Panc1 (cell line): ENCODE measurements around the gene SENP1. TPM values are rescaled to one million over a fixed set of nuclear protein-coding genes. Genes with fewer than 3 reads are reported as not detected.

Experiments
- ATAC-seq: fragments of 200-7000 bp; cut with Tn5 transposase; 2 replicates; pipeline ENCODE4 v1.9.1; 2020; ENCODE audit warnings: mild to moderate bottlenecking, moderate library complexity
- BruUV-seq: library from RNA; stranded (reverse); fragments of 400-500 nt; replicated peaks from 2 replicates; lab custom pipeline; 2021; lab: Mats Ljungman, UMichigan
- CTCF ChIA-PET: fragments of 300-600 bp; sonication (Branson Sonifier 250); formaldehyde crosslinking; loops from one replicate; lab custom pipeline; 2022; ENCODE audit warnings: antibody characterized with exemption; lab: Charles Lee
- POLR2A ChIA-PET: fragments of 300-600 bp; sonication (Branson Sonifier 250); formaldehyde crosslinking; loops from one replicate; lab custom pipeline; 2022; ENCODE audit warnings: antibody characterized with exemption; lab: Charles Lee
- DNase-seq: peaks from one replicate; pipeline ENCODE4 v3.0.0-alpha.2; 2010; ENCODE audit warnings: low read depth, low spot score
- H3K27ac ChIP-seq: 2 replicates; pipeline ENCODE4 v1.5.1; 2011; ENCODE audit warnings: mild to moderate bottlenecking, low read length, inconsistent platforms
- H3K27me3 ChIP-seq: fragments of 200-500 bp; sonication (Bioruptor generic); 2 replicates; pipeline ENCODE4 v1.6.0; 2014; ENCODE audit warnings: low read length, inconsistent platforms; ENCODE audit not compliant: control insufficient read depth, insufficient read depth
- H3K36me3 ChIP-seq: fragments of 200-500 bp; sonication (Bioruptor generic); 2 replicates; pipeline ENCODE4 v1.5.1; 2014; ENCODE audit warnings: inconsistent platforms, mild to moderate bottlenecking, low read length, moderate library complexity; ENCODE audit not compliant: control insufficient read depth, insufficient read depth
- H3K4me1 ChIP-seq: 2 replicates; pipeline ENCODE4 v1.5.1; 2011; ENCODE audit warnings: inconsistent platforms, mild to moderate bottlenecking, low read length, moderate library complexity; ENCODE audit not compliant: control insufficient read depth, insufficient read depth
- H3K4me3 ChIP-seq, 2 experiments: 2 replicates each; pipeline ENCODE4 v1.5.1; 2011 to 2012; ENCODE audit warnings: low read depth in 2 of 2, low read length in 2 of 2, mild to moderate bottlenecking in 2 of 2, inconsistent platforms in 1 of 2, moderate library complexity in 1 of 2
- H3K9me3 ChIP-seq: fragments of 200-500 bp; sonication (Bioruptor generic); 2 replicates; pipeline ENCODE4 v1.5.1; 2014; ENCODE audit warnings: low read depth, mild to moderate bottlenecking, inconsistent platforms, low read length, moderate library complexity; ENCODE audit not compliant: control insufficient read depth, insufficient read depth
- POLR2AphosphoS5 ChIP-seq: IDR thresholded peaks from 2 replicates; pipeline ENCODE4 v1.6.1; 2012; ENCODE audit warnings: mild to moderate bottlenecking, low read depth, low read length, moderate library complexity
- SIN3A ChIP-seq: IDR thresholded peaks from 2 replicates; pipeline ENCODE4 v1.6.1; 2012; ENCODE audit warnings: low read depth, mild to moderate bottlenecking, low read length, moderate library complexity, borderline replicate concordance; ENCODE audit not compliant: insufficient read depth
- TCF7L2 ChIP-seq: IDR thresholded peaks from 2 replicates; pipeline ENCODE4 v1.6.1; 2011; ENCODE audit warnings: mild to moderate bottlenecking, low read depth, low read length, inconsistent platforms
- in situ Hi-C: cut with HindIII; loops from 2 replicates; pipeline ENCODE4 v1.10.0; 2016; ENCODE audit warnings: low sequenced_read_pairs, low pct_unique_long_range_greater_than_20kb
- intact Hi-C: fragments of 100-400 bp; cut with micrococcal nuclease; formaldehyde crosslinking; loops from one replicate; pipeline ENCODE4 v1.10.0; 2022; ENCODE audit not compliant: unreplicated experiment
- total RNA-seq: library from RNA; stranded (reverse); gene quantifications from one replicate; pipeline ENCODE4 v1.2.1, GENCODE V29; 2021; ENCODE audit not compliant: unreplicated experiment
- TF ChIP-seq, protein P1 (sequence below), 2 experiments: IDR thresholded peaks; 2 replicates each; pipeline ENCODE4 v1.6.1; 2011 to 2012; ENCODE audit warnings: low read depth in 2 of 2, control low read depth in 1 of 2, low read length in 1 of 2, mild to moderate bottlenecking in 1 of 2, moderate library complexity in 1 of 2; ENCODE audit not compliant: insufficient read depth in 1 of 2
- TF ChIP-seq, protein P2 (sequence below): fragments of 450-650 bp; IDR thresholded peaks from 2 replicates; pipeline ENCODE4 v1.5.1; 2017; ENCODE audit warnings: mild to moderate bottlenecking

SENP1 gene
- total RNA-seq, 1 experiment from 2014 or later = 35.2 TPM

DNA sequence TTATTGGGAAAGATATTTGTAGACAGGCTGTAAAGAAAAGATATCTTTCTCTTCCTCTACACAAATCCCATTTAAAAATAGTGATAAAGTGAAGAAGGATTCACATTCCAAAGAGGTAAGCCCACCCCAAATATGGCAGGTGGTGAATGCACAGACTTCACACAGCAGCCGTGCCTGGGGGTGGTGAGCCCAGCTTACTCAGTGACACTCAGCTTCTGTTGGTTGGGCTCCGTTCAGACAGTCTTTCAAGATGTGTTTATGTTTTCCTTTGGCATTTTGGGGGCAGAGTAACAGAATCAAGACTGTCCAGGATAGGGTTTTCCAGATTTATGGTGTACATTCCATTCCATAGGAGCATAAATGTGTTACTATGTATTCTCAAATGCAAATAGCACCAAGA is 97.5 kb downstream of the SENP1 start:
- no peaks in the 10 kb centered on the region for H3K9me3 ChIP-seq
- H3K4me3 ChIP-seq = no peak overlapping the region
- TF ChIP-seq POLR2AphosphoS5 (no peak), SIN3A (no peak), TCF7L2 (no peak)
- TF ChIP-seq, protein P1, sequence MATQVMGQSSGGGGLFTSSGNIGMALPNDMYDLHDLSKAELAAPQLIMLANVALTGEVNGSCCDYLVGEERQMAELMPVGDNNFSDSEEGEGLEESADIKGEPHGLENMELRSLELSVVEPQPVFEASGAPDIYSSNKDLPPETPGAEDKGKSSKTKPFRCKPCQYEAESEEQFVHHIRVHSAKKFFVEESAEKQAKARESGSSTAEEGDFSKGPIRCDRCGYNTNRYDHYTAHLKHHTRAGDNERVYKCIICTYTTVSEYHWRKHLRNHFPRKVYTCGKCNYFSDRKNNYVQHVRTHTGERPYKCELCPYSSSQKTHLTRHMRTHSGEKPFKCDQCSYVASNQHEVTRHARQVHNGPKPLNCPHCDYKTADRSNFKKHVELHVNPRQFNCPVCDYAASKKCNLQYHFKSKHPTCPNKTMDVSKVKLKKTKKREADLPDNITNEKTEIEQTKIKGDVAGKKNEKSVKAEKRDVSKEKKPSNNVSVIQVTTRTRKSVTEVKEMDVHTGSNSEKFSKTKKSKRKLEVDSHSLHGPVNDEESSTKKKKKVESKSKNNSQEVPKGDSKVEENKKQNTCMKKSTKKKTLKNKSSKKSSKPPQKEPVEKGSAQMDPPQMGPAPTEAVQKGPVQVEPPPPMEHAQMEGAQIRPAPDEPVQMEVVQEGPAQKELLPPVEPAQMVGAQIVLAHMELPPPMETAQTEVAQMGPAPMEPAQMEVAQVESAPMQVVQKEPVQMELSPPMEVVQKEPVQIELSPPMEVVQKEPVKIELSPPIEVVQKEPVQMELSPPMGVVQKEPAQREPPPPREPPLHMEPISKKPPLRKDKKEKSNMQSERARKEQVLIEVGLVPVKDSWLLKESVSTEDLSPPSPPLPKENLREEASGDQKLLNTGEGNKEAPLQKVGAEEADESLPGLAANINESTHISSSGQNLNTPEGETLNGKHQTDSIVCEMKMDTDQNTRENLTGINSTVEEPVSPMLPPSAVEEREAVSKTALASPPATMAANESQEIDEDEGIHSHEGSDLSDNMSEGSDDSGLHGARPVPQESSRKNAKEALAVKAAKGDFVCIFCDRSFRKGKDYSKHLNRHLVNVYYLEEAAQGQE (IDR thresholded peaks at IDR 0.05; ENCODE audit: insufficient read depth in 1 of 2, low read depth in 2 of 2, low read length in 1 of 2) = no peak
- TF ChIP-seq, protein P2, sequence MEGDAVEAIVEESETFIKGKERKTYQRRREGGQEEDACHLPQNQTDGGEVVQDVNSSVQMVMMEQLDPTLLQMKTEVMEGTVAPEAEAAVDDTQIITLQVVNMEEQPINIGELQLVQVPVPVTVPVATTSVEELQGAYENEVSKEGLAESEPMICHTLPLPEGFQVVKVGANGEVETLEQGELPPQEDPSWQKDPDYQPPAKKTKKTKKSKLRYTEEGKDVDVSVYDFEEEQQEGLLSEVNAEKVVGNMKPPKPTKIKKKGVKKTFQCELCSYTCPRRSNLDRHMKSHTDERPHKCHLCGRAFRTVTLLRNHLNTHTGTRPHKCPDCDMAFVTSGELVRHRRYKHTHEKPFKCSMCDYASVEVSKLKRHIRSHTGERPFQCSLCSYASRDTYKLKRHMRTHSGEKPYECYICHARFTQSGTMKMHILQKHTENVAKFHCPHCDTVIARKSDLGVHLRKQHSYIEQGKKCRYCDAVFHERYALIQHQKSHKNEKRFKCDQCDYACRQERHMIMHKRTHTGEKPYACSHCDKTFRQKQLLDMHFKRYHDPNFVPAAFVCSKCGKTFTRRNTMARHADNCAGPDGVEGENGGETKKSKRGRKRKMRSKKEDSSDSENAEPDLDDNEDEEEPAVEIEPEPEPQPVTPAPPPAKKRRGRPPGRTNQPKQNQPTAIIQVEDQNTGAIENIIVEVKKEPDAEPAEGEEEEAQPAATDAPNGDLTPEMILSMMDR = no peak
- ATAC-seq (no peak), DNase-seq (no peak)
- ChIA-PET POLR2A (no interaction called here), CTCF (no interaction called here)
- H3K27me3 ChIP-seq = peaks cover 32% of the 10 kb centered on the region
- intact Hi-C loops (no loop called here), in situ Hi-C loops (no loop called here)
- H3K27ac ChIP-seq = no peak overlapping the region
- peaks cover 5% of the 10 kb centered on the region; the same call in 1 of the 2 replicates for H3K4me1 ChIP-seq
- BruUV-seq = no TSS peak
- H3K36me3 ChIP-seq = no peaks in the 10 kb centered on the region

DNA sequence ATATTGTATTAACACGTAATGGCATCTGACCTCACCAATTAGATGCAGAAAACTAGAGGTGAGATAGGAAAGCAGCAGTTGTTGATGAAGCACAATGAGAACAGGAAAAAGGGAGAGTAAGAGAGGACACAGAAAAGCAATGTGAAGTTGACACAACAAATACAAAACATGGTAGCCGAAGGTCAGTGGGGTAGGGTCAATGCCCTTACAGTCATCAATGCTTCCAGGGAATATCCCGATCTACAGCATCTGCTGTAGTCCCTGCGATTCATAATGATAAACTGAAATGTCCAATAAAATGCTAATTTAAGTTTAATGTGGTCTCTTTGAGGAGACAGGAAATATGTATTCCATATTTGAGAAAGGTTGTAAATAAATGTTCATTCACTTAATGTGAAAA is 98.7 kb downstream of the SENP1 start:
- H3K4me1 ChIP-seq = peaks cover 14% of the 10 kb centered on the region
- intact Hi-C loops (no loop called here), in situ Hi-C loops (no loop called here)
- CTCF ChIA-PET = no interaction called here
- POLR2A ChIA-PET = no interaction called here
- no peaks in the 10 kb centered on the region for H3K9me3 ChIP-seq
- no TSS peak for BruUV-seq
- TF ChIP-seq, protein P2 = no peak
- TF ChIP-seq SIN3A = no peak
- no peak for TF ChIP-seq TCF7L2
- no peak for TF ChIP-seq POLR2AphosphoS5
- TF ChIP-seq, protein P1 (IDR thresholded peaks at IDR 0.05; ENCODE audit: insufficient read depth in 1 of 2, low read depth in 2 of 2, low read length in 1 of 2) = no peak
- H3K36me3 ChIP-seq = no peaks in the 10 kb centered on the region
- H3K27me3 ChIP-seq = peaks cover 35% of the 10 kb centered on the region
- no peak overlapping the region for H3K27ac ChIP-seq
- DNase-seq (no peak), ATAC-seq (no peak)
- H3K4me3 ChIP-seq = no peak overlapping the region
